Karpas-422 (cell line): Measurements from ENCODE around the gene CARS2. TPM values are rescaled to one million over a fixed set of nuclear protein-coding genes. Genes with fewer than 3 reads are reported as not detected.
"Not testable (repeated sequence)": the region's sequence is repeated elsewhere in the genome, so short reads cannot be mapped to it uniquely, and the experiment has no call there.

Source experiments
- DNase-seq: peaks from one replicate; pipeline ENCODE4 v3.0.0-alpha.2; 2015
- H2AFZ ChIP-seq: fragments of 200-600 bp; sonication (generic); 2 replicates; pipeline ENCODE4 v1.6.1; 2014; ENCODE audit warnings: antibody characterized with exemption, low read length, mixed read lengths
- H3K27ac ChIP-seq: fragments of 200-600 bp; sonication (generic); 2 replicates; pipeline ENCODE4 v1.5.1; 2014; ENCODE audit warnings: mild to moderate bottlenecking, low read length, moderate library complexity
- H3K27me3 ChIP-seq: fragments of 200-600 bp; sonication (generic); 2 replicates; pipeline ENCODE4 v1.6.1; 2014; ENCODE audit warnings: low read length, mixed read lengths
- H3K36me3 ChIP-seq: fragments of 200-600 bp; sonication (generic); 2 replicates; pipeline ENCODE4 v1.6.1; 2014; ENCODE audit warnings: low read length, mixed read lengths; ENCODE audit not compliant: insufficient read depth
- H3K4me1 ChIP-seq: fragments of 200-600 bp; sonication (generic); 2 replicates; pipeline ENCODE4 v1.6.1; 2014; ENCODE audit warnings: mild to moderate bottlenecking, low read length, mixed read lengths
- H3K4me2 ChIP-seq: fragments of 200-600 bp; sonication (generic); 2 replicates; pipeline ENCODE4 v1.6.1; 2014; ENCODE audit warnings: low read length, low read depth, mild to moderate bottlenecking; ENCODE audit not compliant: poor library complexity, severe bottlenecking
- H3K4me3 ChIP-seq: fragments of 200-600 bp; sonication (generic); 2 replicates; pipeline ENCODE4 v1.5.1; 2014; ENCODE audit warnings: mild to moderate bottlenecking, antibody characterized with exemption, low read length, mixed read lengths
- H3K79me2 ChIP-seq: fragments of 200-600 bp; sonication (generic); 2 replicates; pipeline ENCODE4 v1.6.1; 2014; ENCODE audit warnings: mild to moderate bottlenecking, low read length, mixed read lengths
- H3K9ac ChIP-seq: fragments of 200-600 bp; sonication (generic); 2 replicates; pipeline ENCODE4 v1.6.0; 2014; ENCODE audit warnings: low read length
- H3K9me2 ChIP-seq: fragments of 200-600 bp; sonication (generic), shearing (Covaris generic); replicated peaks from 2 replicates; pipeline ENCODE4 v1.6.0; 2014; ENCODE audit warnings: mild to moderate bottlenecking, low read length, moderate library complexity; ENCODE audit not compliant: insufficient read depth
- H3K9me3 ChIP-seq: fragments of 300-700, 200-600 bp; sonication (generic); 2 replicates; pipeline ENCODE4 v1.6.1; 2014; ENCODE audit warnings: low read length, mixed read lengths
- H4K20me1 ChIP-seq: fragments of 200-600 bp; sonication (generic); 2 replicates; pipeline ENCODE4 v1.6.1; 2014; ENCODE audit warnings: mild to moderate bottlenecking, antibody characterized with exemption, low read length, low read depth; ENCODE audit not compliant: insufficient read depth
- total RNA-seq: library from RNA; depleted of rRNA; stranded (reverse); fragments of >200 nt; shearing (Covaris generic); gene quantifications from 2 replicates; pipeline ENCODE4 v1.2.3, GENCODE V29; 2014; ENCODE audit warnings: low replicate concordance

CARS2 gene
- total RNA-seq, 1 experiment from 2014 or later, result 48.2 TPM

DNA sequence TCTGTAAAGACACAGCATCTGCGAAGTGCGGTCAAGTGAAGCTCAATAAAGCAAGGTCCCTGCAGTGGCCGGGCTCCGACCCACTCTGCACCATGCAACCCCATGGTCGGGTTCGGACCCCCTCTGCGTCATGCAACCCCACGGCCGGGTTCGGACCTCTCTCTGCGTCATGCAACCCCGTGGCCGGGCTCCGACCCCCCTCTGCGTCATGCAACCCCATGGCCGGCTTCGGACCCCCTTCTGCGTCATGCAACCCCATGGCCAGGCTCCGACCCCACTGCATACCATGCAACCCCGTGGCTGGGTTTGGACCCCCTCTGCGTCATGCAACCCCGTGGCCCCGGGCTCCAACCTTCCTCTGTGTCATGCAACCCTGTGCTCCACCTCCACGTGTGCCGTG lies 43.8 kb downstream of the CARS2 start:
- Histone ChIP-seq H3K27ac (no peak overlapping the region), H3K4me3 (no peak overlapping the region), H3K9me2 (no peaks in the 10 kb centered on the region), H3K9me3 (no peaks in the 10 kb centered on the region), H3K4me2 (no peak overlapping the region), H3K36me3 (peaks cover 70% of the 10 kb centered on the region), H3K9ac (no peak overlapping the region), H4K20me1 (no peaks in the 10 kb centered on the region), H3K79me2 (peaks cover 23% of the 10 kb centered on the region), H3K4me1 (peaks cover 3% of the 10 kb centered on the region; the same call in 1 of the 2 replicates), H3K27me3 (no peaks in the 10 kb centered on the region), H2AFZ (no peak overlapping the region)
- DNase-seq, result no peak

DNA sequence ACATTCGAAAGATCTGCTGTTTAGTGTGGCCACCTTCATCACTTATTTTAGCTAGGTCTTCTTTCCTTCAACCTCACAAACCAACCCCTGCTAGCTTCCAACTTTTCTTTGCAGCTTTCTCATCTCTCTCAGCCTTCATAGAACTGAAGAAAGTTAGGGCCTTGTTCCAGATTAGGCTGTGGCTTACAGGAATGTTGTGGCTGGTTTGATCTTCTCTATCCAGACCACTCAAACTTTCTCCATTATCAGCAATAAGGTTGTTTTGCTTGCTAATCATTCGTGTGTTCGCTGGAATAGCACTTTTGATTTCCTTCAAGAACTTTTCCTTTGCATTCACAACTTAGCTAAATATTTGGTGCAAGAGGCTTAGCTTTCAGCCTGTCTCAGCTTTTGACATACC lies 44.7 kb downstream of the CARS2 start:
- Histone ChIP-seq H3K4me1 (peaks cover 3% of the 10 kb centered on the region; the same call in 1 of the 2 replicates), H3K4me3 (no peak overlapping the region), H2AFZ (no peak overlapping the region), H3K27ac (no peak overlapping the region), H3K27me3 (no peaks in the 10 kb centered on the region), H3K79me2 (peaks cover 24% of the 10 kb centered on the region), H3K9me2 (no peaks in the 10 kb centered on the region), H3K9me3 (no peaks in the 10 kb centered on the region), H4K20me1 (no peaks in the 10 kb centered on the region), H3K9ac (no peak overlapping the region), H3K36me3 (peaks cover 61% of the 10 kb centered on the region), H3K4me2 (no peak overlapping the region)
- DNase-seq, result no peak

DNA sequence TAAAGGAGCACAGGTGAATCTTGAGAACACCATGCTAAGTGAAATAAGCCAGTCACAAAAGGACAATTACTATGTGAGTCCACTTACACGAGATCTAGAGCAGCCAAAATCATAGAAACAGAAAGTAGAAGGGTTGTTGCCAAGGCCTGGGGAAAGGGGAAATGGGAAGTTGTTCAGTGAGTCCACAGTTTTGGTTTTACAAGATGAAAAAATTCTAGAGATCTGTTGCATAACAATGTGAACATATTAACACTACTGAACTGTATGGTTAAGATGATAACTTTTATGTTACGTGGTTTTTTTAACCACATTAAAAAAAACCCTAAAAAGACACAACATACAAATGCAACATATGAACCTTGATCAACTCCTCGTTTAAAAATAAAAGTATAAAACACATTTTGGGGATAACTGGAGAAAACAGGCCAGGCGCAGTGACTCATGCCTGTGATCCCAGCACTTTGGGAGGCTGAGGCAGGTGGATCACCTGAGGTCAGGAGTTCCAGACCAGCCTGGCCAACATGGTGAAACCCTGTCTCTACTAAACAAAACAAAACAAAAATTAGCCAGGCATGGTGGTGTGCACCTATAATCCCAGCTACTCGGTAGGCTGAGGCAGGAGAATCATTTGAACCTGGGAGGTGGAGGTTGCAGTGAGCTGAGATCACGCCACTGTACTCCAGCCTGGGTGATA lies 47.6 kb downstream of the CARS2 start:
- H3K9me3 ChIP-seq, H3K9ac ChIP-seq, H3K9me2 ChIP-seq, H3K27ac ChIP-seq, H2AFZ ChIP-seq, H3K4me2 ChIP-seq, DNase-seq, H3K27me3 ChIP-seq, H3K4me3 ChIP-seq, H3K4me1 ChIP-seq, H4K20me1 ChIP-seq: not testable (repeated sequence)
- H3K79me2 ChIP-seq, result peaks cover 27% of the 10 kb centered on the region
- peaks cover 38% of the 10 kb centered on the region for H3K36me3 ChIP-seq

DNA sequence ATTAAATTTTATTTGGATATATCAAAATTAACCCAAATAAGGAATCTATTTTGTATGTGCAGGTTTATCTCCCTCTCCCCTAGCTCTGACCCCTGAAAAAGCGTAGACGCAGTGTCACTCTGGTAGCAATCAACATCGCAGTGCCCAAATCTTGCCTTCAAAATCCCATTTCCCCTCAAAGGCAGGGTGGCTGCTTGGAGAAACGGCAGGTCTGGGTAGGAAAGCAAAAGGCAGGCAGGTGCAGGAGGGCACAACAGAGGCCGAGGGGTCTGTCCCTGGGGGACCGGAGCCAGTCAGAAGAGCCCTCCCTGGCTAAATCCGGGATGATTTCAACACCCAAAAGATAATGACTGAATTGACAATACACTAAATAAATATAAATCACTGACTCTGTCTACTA lies 48.7 kb downstream of the CARS2 start:
- no peak overlapping the region for H3K4me2 ChIP-seq
- peaks cover 27% of the 10 kb centered on the region for H3K79me2 ChIP-seq

DNA sequence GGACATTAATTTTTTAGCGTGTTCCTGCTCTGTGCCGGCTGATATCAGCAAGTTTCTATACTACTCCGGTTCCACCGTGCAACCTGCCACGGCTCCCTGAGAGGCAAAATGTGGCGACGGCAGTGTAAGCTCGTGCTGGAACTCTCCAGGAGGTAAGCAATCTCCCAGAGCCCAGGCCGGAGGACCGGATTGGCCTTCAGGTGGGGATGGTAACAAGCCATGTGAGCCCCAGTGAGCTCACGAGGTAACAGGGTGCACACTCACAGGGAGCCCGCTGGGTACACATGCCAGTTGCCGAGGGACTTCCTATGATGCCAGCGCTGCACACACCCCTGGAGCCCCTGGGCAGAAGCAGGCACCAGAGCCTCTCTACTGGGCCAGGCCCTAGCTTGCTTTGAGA lies 52.1 kb downstream of the CARS2 start:
- Histone ChIP-seq H3K4me2 (no peak overlapping the region), H3K27ac (no peak overlapping the region), H3K79me2 (peaks cover 20% of the 10 kb centered on the region), H3K4me3 (no peak overlapping the region), H2AFZ (no peak overlapping the region), H4K20me1 (no peaks in the 10 kb centered on the region), H3K9me3 (no peaks in the 10 kb centered on the region), H3K9me2 (no peaks in the 10 kb centered on the region), H3K9ac (no peak overlapping the region), H3K4me1 (peaks cover 3% of the 10 kb centered on the region; the same call in 1 of the 2 replicates), H3K36me3 (peaks cover 7% of the 10 kb centered on the region; the same call in 1 of the 2 replicates), H3K27me3 (no peaks in the 10 kb centered on the region)
- DNase-seq, result no peak

More for the DNA sequence above, 48.7 kb downstream of the CARS2 start:
- peaks cover 3% of the 10 kb centered on the region; the same call in 1 of the 2 replicates for H3K4me1 ChIP-seq
- no peak overlapping the region for H3K27ac ChIP-seq
- no peak overlapping the region for H3K4me3 ChIP-seq
- no peaks in the 10 kb centered on the region for H3K9me3 ChIP-seq
- no peak overlapping the region for H2AFZ ChIP-seq
- no peaks in the 10 kb centered on the region for H3K9me2 ChIP-seq
- no peaks in the 10 kb centered on the region for H4K20me1 ChIP-seq
- DNase-seq, result no peak
- no peaks in the 10 kb centered on the region for H3K27me3 ChIP-seq
- H3K9ac ChIP-seq, result no peak overlapping the region
- H3K36me3 ChIP-seq, result peaks cover 27% of the 10 kb centered on the region

DNA sequence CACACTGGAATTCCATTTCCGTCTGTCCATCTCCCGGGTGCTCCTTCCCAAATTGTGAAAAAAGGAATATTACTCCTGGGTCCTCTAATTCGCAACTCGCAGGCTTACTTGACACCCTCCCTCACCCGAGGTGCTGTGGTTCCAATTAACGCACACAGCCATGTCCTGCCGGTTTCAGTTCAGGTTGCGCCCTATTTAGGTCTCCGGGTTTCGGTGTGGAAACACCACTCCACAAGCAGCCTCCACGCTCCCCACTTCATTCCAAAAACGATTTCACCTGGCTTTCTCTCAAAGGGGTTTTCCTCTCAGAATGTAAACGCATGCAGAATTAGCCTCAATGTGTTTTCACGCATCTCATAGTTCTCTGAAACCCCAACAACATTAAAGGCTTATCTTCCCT lies 52.6 kb downstream of the CARS2 start:
- no peaks in the 10 kb centered on the region for H4K20me1 ChIP-seq
- H3K36me3 ChIP-seq, result peaks cover 7% of the 10 kb centered on the region; the same call in 1 of the 2 replicates
- H3K4me2 ChIP-seq, result no peak overlapping the region
- no peak overlapping the region for H3K9ac ChIP-seq
- H3K9me2 ChIP-seq, result no peaks in the 10 kb centered on the region
- H3K79me2 ChIP-seq, result peaks cover 16% of the 10 kb centered on the region
- no peak overlapping the region for H2AFZ ChIP-seq
- DNase-seq, result no peak
- H3K27me3 ChIP-seq, result no peaks in the 10 kb centered on the region
- H3K9me3 ChIP-seq, result no peaks in the 10 kb centered on the region
- H3K27ac ChIP-seq, result no peak overlapping the region
- peaks cover under 1% of the 10 kb centered on the region; the same call in 1 of the 2 replicates for H3K4me1 ChIP-seq
- H3K4me3 ChIP-seq, result no peak overlapping the region

DNA sequence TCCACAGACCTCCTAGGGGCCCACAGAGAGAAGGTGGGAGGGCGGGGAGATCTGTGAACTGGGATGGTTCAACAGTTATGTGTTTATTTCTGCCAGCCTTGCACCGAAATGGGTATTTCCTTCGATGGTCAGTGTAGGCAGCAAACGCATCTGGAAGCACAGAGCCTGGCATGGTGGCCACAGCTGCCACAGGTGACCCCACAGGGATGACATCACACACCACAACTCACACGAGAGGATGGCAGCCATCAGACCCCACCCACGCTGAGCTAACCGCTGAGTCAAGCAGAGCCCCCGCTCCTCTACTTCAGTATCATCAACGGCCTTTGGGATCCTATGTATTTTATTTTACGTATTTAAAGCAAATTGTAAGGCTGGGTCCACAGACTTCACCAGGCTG lies 53.2 kb downstream of the CARS2 start:
- Histone ChIP-seq H3K4me3 (no peak overlapping the region), H3K9ac (no peak overlapping the region), H3K27me3 (no peaks in the 10 kb centered on the region), H4K20me1 (no peaks in the 10 kb centered on the region), H3K9me2 (no peaks in the 10 kb centered on the region), H3K9me3 (no peaks in the 10 kb centered on the region), H3K4me1 (no peaks in the 10 kb centered on the region), H3K27ac (no peak overlapping the region), H2AFZ (no peak overlapping the region), H3K36me3 (peaks cover 3% of the 10 kb centered on the region; the same call in 1 of the 2 replicates), H3K4me2 (no peak overlapping the region), H3K79me2 (peaks cover 11% of the 10 kb centered on the region)
- DNase-seq, result no peak

DNA sequence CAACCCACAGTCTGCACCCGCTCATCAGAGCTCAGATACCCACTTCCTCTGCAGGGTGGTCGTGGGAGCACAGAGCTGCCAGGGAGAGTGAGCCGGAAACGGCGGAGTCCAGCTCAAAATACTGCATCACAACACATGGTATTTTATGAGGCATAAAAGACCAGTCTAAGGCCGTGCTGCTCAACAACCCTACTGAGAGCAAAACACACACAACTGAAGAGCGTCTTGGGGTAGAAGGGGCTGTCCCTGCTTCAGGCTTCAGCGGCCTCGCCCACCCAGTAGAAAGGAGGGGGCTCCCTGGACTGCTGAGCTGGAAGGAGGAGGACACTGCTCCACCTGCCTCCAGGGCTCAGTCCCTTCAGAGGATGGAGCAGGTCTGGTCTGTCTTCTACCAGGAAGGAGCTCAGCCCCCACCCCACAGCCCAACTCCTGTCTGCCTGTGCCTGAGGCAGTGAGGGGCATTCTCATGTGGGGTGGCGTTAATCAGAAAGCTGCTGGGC lies 53.6 kb downstream of the CARS2 start:
- Histone ChIP-seq H3K79me2 (peaks cover 6% of the 10 kb centered on the region), H3K36me3 (no peaks in the 10 kb centered on the region; the same call in 1 of the 2 replicates), H4K20me1 (no peaks in the 10 kb centered on the region), H3K4me1 (no peaks in the 10 kb centered on the region), H3K9me3 (no peaks in the 10 kb centered on the region), H3K9ac (no peak overlapping the region), H3K27me3 (no peaks in the 10 kb centered on the region), H3K4me3 (no peak overlapping the region), H3K9me2 (no peaks in the 10 kb centered on the region), H2AFZ (no peak overlapping the region), H3K27ac (no peak overlapping the region), H3K4me2 (no peak overlapping the region)
- DNase-seq, result no peak
